PC-9 (cell line): ENCODE data around the gene TRAM2. TPM values are rescaled to one million over a fixed set of nuclear protein-coding genes. Genes with fewer than 3 reads are reported as not detected.

Experiments used
- BruUV-seq: library from RNA; stranded (reverse); fragments of 400-500 nt; replicated peaks from 2 replicates; lab custom pipeline; 2021; lab: Mats Ljungman, UMichigan
- CTCF ChIA-PET: fragments of 300-600 bp; sonication (Branson Sonifier 250); formaldehyde crosslinking; loops from one replicate; lab custom pipeline; 2022; ENCODE audit warnings: antibody characterized with exemption; lab: Charles Lee
- POLR2A ChIA-PET: fragments of 300-600 bp; sonication (Branson Sonifier 250); formaldehyde crosslinking; loops from one replicate; lab custom pipeline; 2022; ENCODE audit warnings: antibody characterized with exemption; ENCODE audit not compliant: unreplicated experiment; lab: Charles Lee
- DNase-seq, 2 experiments: peaks; one replicate each; pipeline versions ENCODE4 v3.0.0 to v3.0.0-alpha.2; 2015 to 2022; ENCODE audit warnings: mixed read lengths in 1 of 2
- H2AFZ ChIP-seq: fragments of 200-600 bp; sonication (generic); 2 replicates; pipeline ENCODE4 v1.8.1; 2017; ENCODE audit warnings: antibody characterized with exemption
- H3F3A ChIP-seq: fragments of 200-600 bp; sonication (generic); 2 replicates; pipeline ENCODE4 v1.8.1; 2017; ENCODE audit warnings: antibody characterized with exemption, mild to moderate bottlenecking, low read depth; ENCODE audit not compliant: insufficient read depth
- H3K27ac ChIP-seq: fragments of 200-600 bp; sonication (generic); 2 replicates; pipeline ENCODE4 v1.6.1; 2016; ENCODE audit warnings: mixed run types
- H3K27me3 ChIP-seq: fragments of 200-600 bp; sonication (generic); 2 replicates; pipeline ENCODE4 v1.6.1; 2016; ENCODE audit warnings: low read depth, mixed run types; ENCODE audit not compliant: insufficient read depth
- H3K36me3 ChIP-seq: fragments of 200-600 bp; sonication (generic); 2 replicates; pipeline ENCODE4 v1.6.1; 2016; ENCODE audit warnings: low read depth, mixed run types
- H3K4me1 ChIP-seq: fragments of 200-600 bp; sonication (generic); replicated peaks from 2 replicates; pipeline ENCODE4 v1.6.1; 2016; ENCODE audit warnings: mixed run types; ENCODE audit not compliant: insufficient read depth
- H3K4me2 ChIP-seq: fragments of 200-600 bp; sonication (generic); 2 replicates; pipeline ENCODE4 v1.6.1; 2017; ENCODE audit warnings: mixed run types
- H3K4me3 ChIP-seq: fragments of 200-600 bp; sonication (generic); 2 replicates; pipeline ENCODE4 v1.6.1; 2016; ENCODE audit warnings: mixed run types
- H3K79me2 ChIP-seq: fragments of 200-600 bp; sonication (generic); 2 replicates; pipeline ENCODE4 v1.6.1; 2017; ENCODE audit warnings: low read depth, mixed run types
- H3K9me2 ChIP-seq: fragments of 200-600 bp; sonication (generic); 2 replicates; pipeline ENCODE4 v1.8.1; 2017; ENCODE audit warnings: mild to moderate bottlenecking; ENCODE audit not compliant: insufficient read depth
- H3K9me3 ChIP-seq: fragments of 200-600 bp; sonication (generic); 2 replicates; pipeline ENCODE4 v1.8.1; 2016; ENCODE audit warnings: low read depth; ENCODE audit not compliant: insufficient read depth
- H4K20me1 ChIP-seq: fragments of 200-600 bp; sonication (generic); 2 replicates; pipeline ENCODE4 v1.8.1; 2017; ENCODE audit not compliant: insufficient read depth
- CTCF ChIP-seq: fragments of 200-600 bp; sonication (generic); conservative IDR thresholded peaks from 2 replicates; pipeline ENCODE4 v1.6.1; 2017; ENCODE audit warnings: mixed run types, antibody characterized with exemption, mild to moderate bottlenecking, moderate library complexity
- EZH2 ChIP-seq: fragments of 200-600 bp; sonication (generic); IDR thresholded peaks from 2 replicates; pipeline ENCODE4 v1.8.0; 2017; ENCODE audit warnings: antibody characterized with exemption, low read depth
- intact Hi-C: fragments of 100-400 bp; cut with micrococcal nuclease; formaldehyde crosslinking; loops from one replicate; pipeline ENCODE4 v1.10.0; 2022; ENCODE audit not compliant: unreplicated experiment
- total RNA-seq: library from RNA; stranded (reverse); gene quantifications from 2 replicates; pipeline ENCODE4 v1.2.3, GENCODE V29; 2021

The TRAM2 gene
- total RNA-seq, 1 experiment from 2014 or later = 40.9 TPM

- H2AFZ ChIP-seq = no peak overlapping the region
- CTCF ChIA-PET = no interaction called here
- no peak overlapping the region for H3K4me2 ChIP-seq
Observed at GRCh38 chr6:52610745-52611355, 34.0 kb upstream of the TRAM2 start.

GRCh38 chr6:52610011-52610410, 33.2 kb upstream of the TRAM2 start:
- Histone ChIP-seq H3K27me3 (no peaks in the 10 kb centered on the region), H2AFZ (no peak overlapping the region), H3K27ac (no peak overlapping the region), H3K79me2 (no peaks in the 10 kb centered on the region), H3K4me3 (no peak overlapping the region), H3K4me2 (no peak overlapping the region), H4K20me1 (no peaks in the 10 kb centered on the region), H3K9me3 (0 out of 2 replicates have a peak, but pooled peaks cover 3% of the 10 kb centered on the region), H3K4me1 (peaks cover 21% of the 10 kb centered on the region), H3K36me3 (no peaks in the 10 kb centered on the region), H3K9me2 (no peaks in the 10 kb centered on the region), H3F3A (no peaks in the 10 kb centered on the region)
- TF ChIP-seq CTCF = no peak
- no peak for TF ChIP-seq EZH2
- POLR2A ChIA-PET = no interaction called here
- CTCF ChIA-PET = no interaction called here
- no TSS peak for BruUV-seq
- no peak for DNase-seq
- intact Hi-C loops = no loop called here

More at GRCh38 chr6:52610745-52611355, 34.0 kb upstream of the TRAM2 start:
- Histone ChIP-seq H3K27ac (no peak overlapping the region), H3K9me2 (no peaks in the 10 kb centered on the region), H3K4me3 (no peak overlapping the region), H4K20me1 (no peaks in the 10 kb centered on the region), H3K27me3 (no peaks in the 10 kb centered on the region), H3K9me3 (0 out of 2 replicates have a peak, but pooled peaks cover 3% of the 10 kb centered on the region), H3K4me1 (peaks cover 21% of the 10 kb centered on the region), H3F3A (no peaks in the 10 kb centered on the region), H3K79me2 (no peaks in the 10 kb centered on the region), H3K36me3 (no peaks in the 10 kb centered on the region)
- no peak for DNase-seq
- intact Hi-C loops = no loop called here
- no TSS peak for BruUV-seq
- POLR2A ChIA-PET = no interaction called here
- TF ChIP-seq EZH2 (no peak), CTCF (no peak)

- Histone ChIP-seq H4K20me1 (no peaks in the 10 kb centered on the region), H3K27me3 (no peaks in the 10 kb centered on the region), H3K36me3 (no peaks in the 10 kb centered on the region), H3K9me3 (0 out of 2 replicates have a peak, but pooled peaks cover 3% of the 10 kb centered on the region), H3K4me2 (no peak overlapping the region), H3K4me1 (peaks cover 3% of the 10 kb centered on the region), H3K4me3 (no peak overlapping the region), H2AFZ (no peak overlapping the region), H3K27ac (no peak overlapping the region), H3K79me2 (no peaks in the 10 kb centered on the region), H3F3A (no peaks in the 10 kb centered on the region), H3K9me2 (no peaks in the 10 kb centered on the region)
- CTCF ChIA-PET = no interaction called here
- no peak for DNase-seq
- POLR2A ChIA-PET = interaction anchor here (0.5 kb wide), 1 partner anchor 721 kb away, joined by 4 read pairs; no protein-coding TSS in a partner anchor
- intact Hi-C loops = no loop called here
- TF ChIP-seq EZH2 (no peak), CTCF (no peak)
- BruUV-seq = no TSS peak
Observed at GRCh38 chr6:52605610-52606185, 28.8 kb upstream of the TRAM2 start.
